ENCODE results near the gene ZBTB43. TPM values are rescaled to one million over a fixed set of nuclear protein-coding genes. Genes with fewer than 3 reads are reported as not detected.
"Not testable (repeated sequence)": the region's sequence is repeated elsewhere in the genome, so short reads cannot be mapped to it uniquely, and the experiment has no call there.

ZBTB43 gene
- total RNA-seq, 1 donor = 18.1 TPM

DNA sequence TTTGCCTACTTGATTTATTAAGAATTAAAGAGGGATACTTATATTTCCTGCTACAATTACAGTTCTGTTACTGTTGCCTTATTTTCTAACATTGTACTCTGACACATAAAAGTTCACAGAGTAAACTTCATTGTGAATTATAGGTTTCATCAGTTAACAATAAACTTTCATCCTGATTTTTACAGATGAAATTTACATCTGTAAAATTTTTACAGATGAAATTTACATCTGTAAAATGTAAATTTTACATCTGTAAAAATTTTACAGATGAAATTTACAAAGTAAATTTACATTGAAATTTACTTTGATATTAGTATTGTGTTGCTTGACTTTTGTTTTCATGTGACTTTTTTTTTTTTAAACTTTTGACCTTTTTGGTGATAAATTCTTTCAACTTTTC lies 9.3 kb downstream of the ZBTB43 start:
- Histone ChIP-seq H3K9me3 (ENCODE audit: low read depth, low read length) (peaks cover 2% of the 10 kb centered on the region), H3K27me3 (ENCODE audit: insufficient read depth, low read length) (no peaks in the 10 kb centered on the region), H3K36me3 (ENCODE audit: insufficient read depth, low read length) (peaks cover 19% of the 10 kb centered on the region), H4K20me1 (ENCODE audit: insufficient read depth, low read length) (peaks cover 23% of the 10 kb centered on the region), H2AFZ (ENCODE audit: low read length) (no peak overlapping the region), H3K27ac (ENCODE audit: low read depth, low read length) (no peak overlapping the region), H3K4me3 (ENCODE audit: insufficient read depth, low read length) (no peak overlapping the region), H3K79me2 (ENCODE audit: insufficient read depth, low read length) (peaks cover 96% of the 10 kb centered on the region), H3K4me1 (ENCODE audit: insufficient read depth, low read length) (peaks cover 3% of the 10 kb centered on the region), H3K4me2 (ENCODE audit: insufficient read depth, low read length) (no peak overlapping the region)
- TF ChIP-seq, protein P1, sequence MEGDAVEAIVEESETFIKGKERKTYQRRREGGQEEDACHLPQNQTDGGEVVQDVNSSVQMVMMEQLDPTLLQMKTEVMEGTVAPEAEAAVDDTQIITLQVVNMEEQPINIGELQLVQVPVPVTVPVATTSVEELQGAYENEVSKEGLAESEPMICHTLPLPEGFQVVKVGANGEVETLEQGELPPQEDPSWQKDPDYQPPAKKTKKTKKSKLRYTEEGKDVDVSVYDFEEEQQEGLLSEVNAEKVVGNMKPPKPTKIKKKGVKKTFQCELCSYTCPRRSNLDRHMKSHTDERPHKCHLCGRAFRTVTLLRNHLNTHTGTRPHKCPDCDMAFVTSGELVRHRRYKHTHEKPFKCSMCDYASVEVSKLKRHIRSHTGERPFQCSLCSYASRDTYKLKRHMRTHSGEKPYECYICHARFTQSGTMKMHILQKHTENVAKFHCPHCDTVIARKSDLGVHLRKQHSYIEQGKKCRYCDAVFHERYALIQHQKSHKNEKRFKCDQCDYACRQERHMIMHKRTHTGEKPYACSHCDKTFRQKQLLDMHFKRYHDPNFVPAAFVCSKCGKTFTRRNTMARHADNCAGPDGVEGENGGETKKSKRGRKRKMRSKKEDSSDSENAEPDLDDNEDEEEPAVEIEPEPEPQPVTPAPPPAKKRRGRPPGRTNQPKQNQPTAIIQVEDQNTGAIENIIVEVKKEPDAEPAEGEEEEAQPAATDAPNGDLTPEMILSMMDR (IDR thresholded peaks at IDR 0.05; ENCODE audit: extremely low read depth, low read depth, low read length) = no peak
- DNase-seq (ENCODE audit: insufficient read length, low spot score, missing footprints) = no peak

DNA sequence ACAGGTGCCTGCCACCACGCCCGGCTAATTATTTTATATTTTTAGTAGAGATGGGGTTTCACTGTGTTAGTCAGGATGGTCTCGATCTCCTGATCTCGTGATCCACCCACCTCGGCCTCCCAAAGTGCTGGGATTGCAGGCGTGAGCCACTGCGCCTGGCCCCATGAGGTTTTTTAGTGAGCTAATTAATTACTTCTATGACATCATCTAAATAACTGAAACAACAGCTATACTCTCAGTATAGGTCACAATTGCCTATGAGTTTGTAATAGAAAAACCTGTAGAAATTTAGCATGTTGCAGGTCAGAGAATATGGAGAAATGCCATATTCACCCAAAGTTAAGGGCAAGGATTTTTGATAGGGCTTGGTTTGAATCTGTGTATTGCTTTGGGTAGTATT lies 12.8 kb downstream of the ZBTB43 start:
- H3K4me2 ChIP-seq (ENCODE audit: insufficient read depth, low read length); H3K4me1 ChIP-seq (ENCODE audit: insufficient read depth, low read length); H3K27ac ChIP-seq (ENCODE audit: low read depth, low read length); H3K4me3 ChIP-seq (ENCODE audit: insufficient read depth, low read length); H3K27me3 ChIP-seq (ENCODE audit: insufficient read depth, low read length); H3K9me3 ChIP-seq (ENCODE audit: low read depth, low read length); H2AFZ ChIP-seq (ENCODE audit: low read length); DNase-seq (ENCODE audit: insufficient read length, low spot score, missing footprints): not testable (repeated sequence)
- Histone ChIP-seq H3K79me2 (ENCODE audit: insufficient read depth, low read length) (peaks cover 95% of the 10 kb centered on the region), H4K20me1 (ENCODE audit: insufficient read depth, low read length) (peaks cover 29% of the 10 kb centered on the region), H3K36me3 (ENCODE audit: insufficient read depth, low read length) (peaks cover 17% of the 10 kb centered on the region)

DNA sequence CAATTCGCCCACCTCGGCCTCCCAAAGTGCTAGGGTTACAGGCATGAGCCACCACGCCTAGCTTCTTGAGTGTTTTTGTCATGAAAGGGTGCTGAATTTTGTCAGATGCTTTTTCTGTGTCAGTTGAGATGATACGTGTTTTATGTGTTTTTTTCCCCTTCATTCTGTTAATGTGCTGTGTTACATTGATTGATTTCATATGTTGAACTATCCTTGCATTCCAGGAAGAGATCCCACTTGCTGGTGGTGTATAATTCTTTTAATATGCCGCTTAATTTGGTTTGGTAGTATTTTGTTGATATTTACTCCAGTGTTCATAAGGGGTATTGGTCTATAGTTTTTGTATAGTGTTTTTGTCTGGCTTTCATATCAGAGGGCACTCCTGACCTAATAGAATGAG lies 13.6 kb downstream of the ZBTB43 start:
- no peaks in the 10 kb centered on the region for H3K27me3 ChIP-seq (ENCODE audit: insufficient read depth, low read length)
- H3K4me1 ChIP-seq (ENCODE audit: insufficient read depth, low read length) = no peaks in the 10 kb centered on the region
- no peak overlapping the region for H3K27ac ChIP-seq (ENCODE audit: low read depth, low read length)
- peaks cover 93% of the 10 kb centered on the region for H3K79me2 ChIP-seq (ENCODE audit: insufficient read depth, low read length)
- TF ChIP-seq, protein P1 (IDR thresholded peaks at IDR 0.05; ENCODE audit: extremely low read depth, low read depth, low read length) = no peak
- H3K9me3 ChIP-seq (ENCODE audit: low read depth, low read length) = peaks cover 8% of the 10 kb centered on the region
- peaks cover 23% of the 10 kb centered on the region for H4K20me1 ChIP-seq (ENCODE audit: insufficient read depth, low read length)
- peaks cover 9% of the 10 kb centered on the region for H3K36me3 ChIP-seq (ENCODE audit: insufficient read depth, low read length)
- no peak overlapping the region for H2AFZ ChIP-seq (ENCODE audit: low read length)
- DNase-seq (ENCODE audit: insufficient read length, low spot score, missing footprints) = no peak
- H3K4me2 ChIP-seq (ENCODE audit: insufficient read depth, low read length) = no peak overlapping the region
- H3K4me3 ChIP-seq (ENCODE audit: insufficient read depth, low read length) = no peak overlapping the region

DNA sequence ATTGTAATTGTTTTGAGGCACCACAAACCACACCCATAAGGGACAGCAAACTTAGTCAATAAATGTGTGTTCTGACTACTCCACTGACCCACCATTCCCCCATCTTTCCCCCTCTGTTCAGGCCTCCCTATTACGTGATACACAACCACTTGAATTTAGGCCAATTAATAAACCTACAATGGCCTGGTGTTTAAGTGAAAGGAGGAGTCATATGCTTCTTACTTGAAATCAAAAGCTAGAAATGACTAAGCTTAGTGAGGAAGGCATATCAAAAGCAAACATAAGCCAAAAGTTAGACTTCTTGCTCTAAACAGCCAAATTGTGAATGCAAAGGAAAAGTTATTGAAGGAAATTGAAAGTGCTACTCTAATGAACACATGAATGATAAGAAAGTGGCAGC lies 14.6 kb downstream of the ZBTB43 start:
- TF ChIP-seq, protein P1 (IDR thresholded peaks at IDR 0.05; ENCODE audit: extremely low read depth, low read depth, low read length) = no peak
- Histone ChIP-seq H2AFZ (ENCODE audit: low read length) (no peak overlapping the region), H3K4me3 (ENCODE audit: insufficient read depth, low read length) (no peak overlapping the region), H3K36me3 (ENCODE audit: insufficient read depth, low read length) (peaks cover 9% of the 10 kb centered on the region), H3K27me3 (ENCODE audit: insufficient read depth, low read length) (no peaks in the 10 kb centered on the region), H3K4me1 (ENCODE audit: insufficient read depth, low read length) (no peaks in the 10 kb centered on the region), H3K4me2 (ENCODE audit: insufficient read depth, low read length) (no peak overlapping the region), H4K20me1 (ENCODE audit: insufficient read depth, low read length) (peaks cover 23% of the 10 kb centered on the region), H3K79me2 (ENCODE audit: insufficient read depth, low read length) (peaks cover 90% of the 10 kb centered on the region), H3K27ac (ENCODE audit: low read depth, low read length) (no peak overlapping the region), H3K9me3 (ENCODE audit: low read depth, low read length) (peaks cover 8% of the 10 kb centered on the region)
- DNase-seq (ENCODE audit: insufficient read length, low spot score, missing footprints) = no peak

Data from osteoblast (primary cell).